ENCODE measurements around the gene EWSR1. TPM values are rescaled to one million over a fixed set of nuclear protein-coding genes. Genes with fewer than 3 reads are reported as not detected.

Gene EWSR1
- total RNA-seq, 2 experiments from 2014 or later = 292 to 309 TPM

DNA sequence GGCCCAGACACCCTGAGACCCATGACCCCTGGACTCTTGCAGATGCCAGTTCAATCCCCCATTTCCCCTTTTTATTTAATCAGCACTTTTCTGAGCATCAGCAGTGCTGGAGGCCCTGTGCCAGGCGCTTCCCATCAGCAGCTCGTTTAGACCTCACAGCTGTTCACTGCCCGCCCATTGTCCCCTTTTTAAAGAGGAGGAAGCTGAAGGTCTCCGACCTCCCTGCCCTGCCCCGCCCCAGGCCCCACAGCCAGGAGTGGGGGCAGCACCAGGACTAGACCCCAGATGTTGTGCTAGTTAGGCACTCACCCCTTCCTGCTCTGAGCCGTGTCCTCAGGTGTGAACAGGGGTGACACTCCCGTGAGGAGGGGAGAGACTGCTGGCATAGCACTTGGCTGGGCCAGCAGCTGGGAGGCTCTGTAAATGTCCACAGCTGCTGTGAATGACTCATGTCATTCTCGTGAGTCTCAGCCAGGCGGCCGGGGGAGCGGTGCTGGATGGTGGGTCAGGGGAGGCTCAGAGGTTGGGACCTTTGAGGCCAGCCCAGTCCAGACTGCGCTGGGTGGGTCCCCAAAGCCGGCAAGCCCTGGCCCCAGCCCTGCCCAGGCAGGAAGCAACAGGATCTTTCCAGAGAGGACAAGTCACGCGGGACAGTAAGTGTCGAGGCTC is 42.5 kb upstream of the EWSR1 start:
- H3K36me3 Mint-ChIP-seq (ENCODE audit: low read depth) = no peaks in the 10 kb centered on the region
- Histone ChIP-seq H3K27ac (ENCODE audit: low read depth in 1 of 2, low read length in 2 of 2) (no peak overlapping the region), H3K4me3 (ENCODE audit: low read length) (no peak overlapping the region), H3K9me3 (ENCODE audit: control insufficient read depth in 1 of 2, insufficient read depth in 1 of 2, low read length in 2 of 2) (no peaks in the 10 kb centered on the region), H3K4me1 (ENCODE audit: insufficient read depth, low read length) (no peaks in the 10 kb centered on the region), H3K36me3 (ENCODE audit: insufficient read depth, low read length) (no peaks in the 10 kb centered on the region), H3K27me3 (ENCODE audit: control insufficient read depth in 1 of 2, insufficient read depth in 2 of 2, low read length in 2 of 2) (no peaks in the 10 kb centered on the region)
- DNase-seq (no peak), ATAC-seq (ENCODE audit: poor library complexity) (no peak)
- TF ChIP-seq, protein P1, sequence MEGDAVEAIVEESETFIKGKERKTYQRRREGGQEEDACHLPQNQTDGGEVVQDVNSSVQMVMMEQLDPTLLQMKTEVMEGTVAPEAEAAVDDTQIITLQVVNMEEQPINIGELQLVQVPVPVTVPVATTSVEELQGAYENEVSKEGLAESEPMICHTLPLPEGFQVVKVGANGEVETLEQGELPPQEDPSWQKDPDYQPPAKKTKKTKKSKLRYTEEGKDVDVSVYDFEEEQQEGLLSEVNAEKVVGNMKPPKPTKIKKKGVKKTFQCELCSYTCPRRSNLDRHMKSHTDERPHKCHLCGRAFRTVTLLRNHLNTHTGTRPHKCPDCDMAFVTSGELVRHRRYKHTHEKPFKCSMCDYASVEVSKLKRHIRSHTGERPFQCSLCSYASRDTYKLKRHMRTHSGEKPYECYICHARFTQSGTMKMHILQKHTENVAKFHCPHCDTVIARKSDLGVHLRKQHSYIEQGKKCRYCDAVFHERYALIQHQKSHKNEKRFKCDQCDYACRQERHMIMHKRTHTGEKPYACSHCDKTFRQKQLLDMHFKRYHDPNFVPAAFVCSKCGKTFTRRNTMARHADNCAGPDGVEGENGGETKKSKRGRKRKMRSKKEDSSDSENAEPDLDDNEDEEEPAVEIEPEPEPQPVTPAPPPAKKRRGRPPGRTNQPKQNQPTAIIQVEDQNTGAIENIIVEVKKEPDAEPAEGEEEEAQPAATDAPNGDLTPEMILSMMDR (IDR thresholded peaks at IDR 0.05) = no peak
- H3K4me3 Mint-ChIP-seq = no peak overlapping the region
- H3K9me3 Mint-ChIP-seq = no peaks in the 10 kb centered on the region
- POLR2A ChIA-PET = no interaction called here
- H3K27ac Mint-ChIP-seq = no peak overlapping the region
- CTCF ChIA-PET = no interaction called here
- H3K27me3 Mint-ChIP-seq = no peaks in the 10 kb centered on the region
- intact Hi-C loops (cut with DNase I, micrococcal nuclease) = no loop called here
- no peaks in the 10 kb centered on the region for H3K4me1 Mint-ChIP-seq (ENCODE audit: low read depth)

DNA sequence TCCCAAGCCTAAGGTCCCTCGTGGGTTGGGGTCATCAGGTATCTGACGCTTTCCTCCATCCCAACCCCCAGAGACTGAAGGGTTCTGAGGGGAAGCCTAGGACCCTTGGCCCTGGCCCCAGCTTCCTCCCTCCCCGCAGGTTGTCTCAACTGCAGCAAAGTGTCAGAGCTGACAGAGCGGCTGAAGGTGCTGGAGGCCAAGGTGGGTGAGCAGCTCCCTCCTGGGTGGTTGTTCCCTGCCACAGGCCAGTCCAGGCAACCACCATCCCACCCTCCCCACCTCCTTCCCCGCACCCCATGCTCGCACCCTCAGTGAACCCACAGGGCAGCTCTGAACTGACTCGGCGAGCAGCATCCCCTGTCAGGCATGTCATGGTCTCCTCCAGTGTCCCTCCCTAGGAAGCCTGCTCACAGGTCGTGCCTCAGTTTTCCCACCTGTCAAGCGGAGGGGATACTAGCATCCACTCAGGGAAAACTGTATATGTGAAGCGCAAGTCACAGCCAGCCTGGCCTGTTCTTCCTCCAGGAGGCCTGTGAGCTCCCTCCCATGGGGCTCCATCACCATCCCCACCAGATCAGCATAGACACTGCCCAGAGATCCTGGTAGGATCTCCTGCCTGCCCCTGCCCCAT is 41.6 kb upstream of the EWSR1 start:
- H3K4me3 ChIP-seq (ENCODE audit: low read length) = no peak overlapping the region
- no peak for ATAC-seq (ENCODE audit: poor library complexity)
- no peak overlapping the region for H3K27ac Mint-ChIP-seq
- H3K27me3 Mint-ChIP-seq = no peaks in the 10 kb centered on the region
- H3K9me3 ChIP-seq (ENCODE audit: control insufficient read depth in 1 of 2, insufficient read depth in 1 of 2, low read length in 2 of 2) = no peaks in the 10 kb centered on the region
- CTCF ChIA-PET = no interaction called here
- POLR2A ChIA-PET = no interaction called here
- TF ChIP-seq, protein P1 (IDR thresholded peaks at IDR 0.05) = no peak
- H3K4me1 ChIP-seq (ENCODE audit: insufficient read depth, low read length) = no peaks in the 10 kb centered on the region
- no peaks in the 10 kb centered on the region for H3K36me3 ChIP-seq (ENCODE audit: insufficient read depth, low read length)
- H3K27me3 ChIP-seq (ENCODE audit: control insufficient read depth in 1 of 2, insufficient read depth in 2 of 2, low read length in 2 of 2) = no peaks in the 10 kb centered on the region
- intact Hi-C loops (cut with DNase I, micrococcal nuclease) = no loop called here
- H3K36me3 Mint-ChIP-seq (ENCODE audit: low read depth) = no peaks in the 10 kb centered on the region
- H3K4me3 Mint-ChIP-seq = no peak overlapping the region
- no peak for DNase-seq
- H3K27ac ChIP-seq (ENCODE audit: low read depth in 1 of 2, low read length in 2 of 2) = no peak overlapping the region
- no peaks in the 10 kb centered on the region for H3K9me3 Mint-ChIP-seq
- H3K4me1 Mint-ChIP-seq (ENCODE audit: low read depth) = no peaks in the 10 kb centered on the region

DNA sequence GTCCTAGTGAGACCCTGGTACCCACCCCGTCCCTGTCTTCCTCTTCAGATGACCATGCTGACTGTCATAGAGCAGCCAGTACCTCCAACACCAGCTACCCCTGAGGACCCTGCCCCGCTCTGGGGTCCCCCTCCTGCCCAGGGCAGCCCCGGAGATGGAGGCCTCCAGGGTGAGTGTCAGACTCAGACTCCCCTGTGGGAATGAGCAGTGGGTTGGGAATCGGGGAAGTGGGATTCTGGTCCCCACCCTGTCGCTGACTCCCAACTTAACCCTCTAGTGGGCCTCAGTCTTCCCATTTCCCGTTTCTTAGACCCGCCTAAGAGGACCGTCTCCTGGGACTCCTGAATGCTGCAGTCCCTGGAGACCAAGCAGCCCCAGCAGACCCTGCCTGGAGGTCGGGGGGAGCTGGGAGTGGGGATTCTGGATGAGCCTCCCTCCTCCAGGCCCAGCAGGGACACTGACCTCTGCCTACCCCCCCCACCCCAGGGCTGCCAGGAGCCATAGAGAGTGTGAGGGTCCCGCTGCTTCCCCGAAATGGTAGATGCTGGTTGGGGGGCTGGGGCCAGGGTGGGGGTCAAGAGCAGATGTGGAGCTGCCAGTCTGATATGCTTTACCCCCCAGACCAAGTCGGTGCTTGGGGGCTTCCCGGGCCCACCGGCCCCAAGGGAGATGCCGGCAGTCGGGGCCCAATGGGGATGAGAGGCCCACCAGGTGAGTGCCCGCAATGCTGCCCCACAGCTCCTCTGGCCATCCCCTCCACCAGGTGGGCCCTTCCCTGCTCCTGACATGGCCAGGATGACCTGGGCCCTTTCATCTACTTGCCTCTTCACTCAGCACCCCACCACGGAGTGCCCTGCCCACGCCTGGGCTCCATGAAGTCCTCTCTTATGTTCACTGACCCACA is 36.8 kb upstream of the EWSR1 start:
- no peaks in the 10 kb centered on the region for H3K36me3 ChIP-seq (ENCODE audit: insufficient read depth, low read length)
- CTCF ChIA-PET = no interaction called here
- DNase-seq = no peak
- H3K27me3 ChIP-seq (ENCODE audit: control insufficient read depth in 1 of 2, insufficient read depth in 2 of 2, low read length in 2 of 2) = no peaks in the 10 kb centered on the region
- intact Hi-C loops (cut with DNase I, micrococcal nuclease) = no loop called here
- H3K27ac ChIP-seq (ENCODE audit: low read depth in 1 of 2, low read length in 2 of 2) = no peak overlapping the region
- Mint-ChIP-seq H3K36me3 (ENCODE audit: low read depth) (no peaks in the 10 kb centered on the region), H3K4me1 (ENCODE audit: low read depth) (no peaks in the 10 kb centered on the region), H3K27me3 (no peaks in the 10 kb centered on the region), H3K27ac (no peak overlapping the region), H3K4me3 (no peak overlapping the region), H3K9me3 (peaks cover 4% of the 10 kb centered on the region)
- POLR2A ChIA-PET = no interaction called here
- TF ChIP-seq, protein P1 (IDR thresholded peaks at IDR 0.05) = no peak
- H3K9me3 ChIP-seq (ENCODE audit: control insufficient read depth in 1 of 2, insufficient read depth in 1 of 2, low read length in 2 of 2) = peaks cover 0 to 6% of the 10 kb centered on the region in 2 experiments
- H3K4me3 ChIP-seq (ENCODE audit: low read length) = no peak overlapping the region
- no peaks in the 10 kb centered on the region for H3K4me1 ChIP-seq (ENCODE audit: insufficient read depth, low read length)
- ATAC-seq (ENCODE audit: poor library complexity) = no peak

Measured in CD4-positive, alpha-beta T cell (primary cell).